Osteocyte (in vitro differentiated cells): ENCODE data around the gene SPDYA. TPM values are rescaled to one million over a fixed set of nuclear protein-coding genes. Genes with fewer than 3 reads are reported as not detected.

Experiments
- DNase-seq: peaks from one replicate; pipeline ENCODE4 v3.0.0; 2021; ENCODE audit warnings: mixed read lengths; ENCODE audit not compliant: unreplicated experiment; ENCODE audit errors: extremely low spot score
- H3K27ac Mint-ChIP-seq: one replicate; pipeline ENCODE4 v1.8.0; 2021; ENCODE audit warnings: mild to moderate bottlenecking, mixed read lengths; ENCODE audit not compliant: unreplicated experiment
- H3K27me3 Mint-ChIP-seq: one replicate; pipeline ENCODE4 v1.8.0; 2021; ENCODE audit warnings: mixed read lengths; ENCODE audit not compliant: unreplicated experiment
- H3K36me3 Mint-ChIP-seq: one replicate; pipeline ENCODE4 v1.8.0; 2021; ENCODE audit warnings: mixed read lengths; ENCODE audit not compliant: unreplicated experiment
- H3K4me1 Mint-ChIP-seq: one replicate; pipeline ENCODE4 v1.8.0; 2021; ENCODE audit warnings: mixed read lengths; ENCODE audit not compliant: unreplicated experiment
- H3K4me3 Mint-ChIP-seq: one replicate; pipeline ENCODE4 v1.8.0; 2021; ENCODE audit warnings: mild to moderate bottlenecking, moderate library complexity, mixed read lengths; ENCODE audit not compliant: unreplicated experiment
- H3K9me3 Mint-ChIP-seq: one replicate; pipeline ENCODE4 v1.8.0; 2021; ENCODE audit warnings: mixed read lengths; ENCODE audit not compliant: unreplicated experiment
- total RNA-seq: library from RNA; stranded (reverse); gene quantifications from 2 replicates; pipeline ENCODE4 v1.2.1, GENCODE V29; 2021
- TF ChIP-seq, protein P1 (sequence below): fragments of 200-600 bp; sonication (generic); IDR thresholded peaks from 2 replicates; pipeline ENCODE4 v1.5.0; 2021; ENCODE audit warnings: antibody characterized with exemption, mild to moderate bottlenecking, moderate library complexity

The SPDYA gene
- total RNA-seq, 1 donor from 2014 or later: 0.62 TPM

DNA sequence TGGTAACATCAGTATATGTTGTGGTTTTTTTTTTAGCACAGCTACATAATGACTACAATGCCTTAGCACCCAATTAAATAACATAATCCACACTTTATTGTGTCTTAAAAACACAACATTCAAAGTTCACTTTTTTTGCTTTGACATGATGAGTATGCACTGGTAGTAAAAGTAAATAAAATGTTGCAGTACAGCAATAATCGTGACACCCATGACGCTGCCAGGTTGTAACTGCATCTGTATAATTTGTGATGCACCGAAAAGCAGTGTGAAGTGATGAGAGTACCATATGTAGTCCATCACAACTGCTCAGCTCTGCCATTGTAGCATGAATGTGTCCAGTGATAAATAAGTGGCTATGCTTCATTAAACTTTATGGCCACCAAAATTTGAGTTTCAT is 43.3 kb upstream of the SPDYA start:
- no peak overlapping the region for H3K4me3 Mint-ChIP-seq
- no peaks in the 10 kb centered on the region for H3K27me3 Mint-ChIP-seq
- H3K9me3 Mint-ChIP-seq: no peaks in the 10 kb centered on the region
- H3K36me3 Mint-ChIP-seq: peaks cover 7% of the 10 kb centered on the region
- peaks cover 43% of the 10 kb centered on the region for H3K4me1 Mint-ChIP-seq
- DNase-seq: no peak
- TF ChIP-seq, protein P1, sequence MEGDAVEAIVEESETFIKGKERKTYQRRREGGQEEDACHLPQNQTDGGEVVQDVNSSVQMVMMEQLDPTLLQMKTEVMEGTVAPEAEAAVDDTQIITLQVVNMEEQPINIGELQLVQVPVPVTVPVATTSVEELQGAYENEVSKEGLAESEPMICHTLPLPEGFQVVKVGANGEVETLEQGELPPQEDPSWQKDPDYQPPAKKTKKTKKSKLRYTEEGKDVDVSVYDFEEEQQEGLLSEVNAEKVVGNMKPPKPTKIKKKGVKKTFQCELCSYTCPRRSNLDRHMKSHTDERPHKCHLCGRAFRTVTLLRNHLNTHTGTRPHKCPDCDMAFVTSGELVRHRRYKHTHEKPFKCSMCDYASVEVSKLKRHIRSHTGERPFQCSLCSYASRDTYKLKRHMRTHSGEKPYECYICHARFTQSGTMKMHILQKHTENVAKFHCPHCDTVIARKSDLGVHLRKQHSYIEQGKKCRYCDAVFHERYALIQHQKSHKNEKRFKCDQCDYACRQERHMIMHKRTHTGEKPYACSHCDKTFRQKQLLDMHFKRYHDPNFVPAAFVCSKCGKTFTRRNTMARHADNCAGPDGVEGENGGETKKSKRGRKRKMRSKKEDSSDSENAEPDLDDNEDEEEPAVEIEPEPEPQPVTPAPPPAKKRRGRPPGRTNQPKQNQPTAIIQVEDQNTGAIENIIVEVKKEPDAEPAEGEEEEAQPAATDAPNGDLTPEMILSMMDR: no peak
- H3K27ac Mint-ChIP-seq: no peak overlapping the region

DNA sequence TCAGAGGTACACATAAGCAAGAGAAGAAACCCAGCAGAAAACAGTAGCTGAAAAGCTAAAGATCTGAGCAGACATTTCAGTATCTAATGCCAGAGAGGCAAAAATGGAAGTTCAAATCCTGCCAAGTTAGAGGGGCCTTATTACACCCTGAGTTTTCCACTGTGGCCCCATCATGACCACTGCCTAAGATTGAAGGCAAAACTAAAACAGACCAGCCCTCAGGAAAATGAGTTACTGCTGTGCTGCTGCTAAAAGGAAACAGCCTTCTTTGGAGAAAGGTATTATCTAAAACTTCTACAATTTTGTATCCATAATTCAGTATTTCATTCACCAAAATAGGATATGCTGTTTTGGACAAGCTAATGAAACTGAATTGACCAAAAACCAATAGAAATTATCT is 42.2 kb upstream of the SPDYA start:
- TF ChIP-seq, protein P1: no peak
- no peaks in the 10 kb centered on the region for H3K27me3 Mint-ChIP-seq
- no peaks in the 10 kb centered on the region for H3K9me3 Mint-ChIP-seq
- H3K36me3 Mint-ChIP-seq: peaks cover 7% of the 10 kb centered on the region
- no peak overlapping the region for H3K27ac Mint-ChIP-seq
- H3K4me1 Mint-ChIP-seq: peaks cover 39% of the 10 kb centered on the region
- no peak for DNase-seq
- no peak overlapping the region for H3K4me3 Mint-ChIP-seq

DNA sequence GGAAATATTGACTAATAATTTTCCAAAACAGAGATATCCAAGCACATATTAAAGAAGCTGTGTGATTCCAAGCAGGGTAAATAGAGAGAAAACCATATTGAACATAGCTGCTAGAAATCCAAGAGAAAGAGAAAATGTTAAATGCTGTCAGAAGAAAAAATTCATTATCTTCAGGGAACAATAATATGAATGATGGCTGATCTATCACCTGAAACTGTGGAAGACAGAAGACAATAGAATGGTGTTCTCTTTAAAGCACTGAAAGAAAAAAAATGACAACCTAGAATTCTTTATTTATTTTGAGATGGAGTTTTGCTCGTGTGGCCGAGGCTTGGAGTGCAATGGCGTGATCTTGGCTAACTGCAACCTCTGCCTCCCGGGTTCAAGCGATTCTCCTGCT is 41.7 kb upstream of the SPDYA start:
- Mint-ChIP-seq H3K9me3 (no peaks in the 10 kb centered on the region), H3K4me1 (peaks cover 41% of the 10 kb centered on the region), H3K27ac (no peak overlapping the region), H3K4me3 (no peak overlapping the region), H3K36me3 (peaks cover 7% of the 10 kb centered on the region), H3K27me3 (no peaks in the 10 kb centered on the region)
- DNase-seq: no peak
- TF ChIP-seq, protein P1: no peak

DNA sequence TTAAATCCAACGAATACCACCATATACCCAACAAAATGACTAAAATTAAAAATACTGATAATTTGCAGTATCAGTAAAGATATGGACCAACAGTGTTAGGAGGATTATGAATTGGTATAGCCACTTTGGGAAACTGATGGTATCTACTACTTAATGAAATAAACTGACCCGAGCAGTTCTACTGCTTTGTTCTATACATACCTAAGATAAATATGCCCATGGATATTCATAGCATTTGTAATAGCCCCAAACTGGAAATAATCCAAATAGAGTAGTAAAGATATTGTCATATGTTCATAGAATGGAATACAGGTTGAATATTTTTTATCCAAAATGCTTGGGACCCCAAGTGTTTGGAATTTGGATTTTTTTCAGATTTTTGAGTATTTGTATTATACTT is 38.3 kb upstream of the SPDYA start:
- H3K9me3 Mint-ChIP-seq: no peaks in the 10 kb centered on the region
- TF ChIP-seq, protein P1: no peak
- H3K27me3 Mint-ChIP-seq: no peaks in the 10 kb centered on the region
- H3K4me3 Mint-ChIP-seq: no peak overlapping the region
- H3K27ac Mint-ChIP-seq: no peak overlapping the region
- peaks cover 35% of the 10 kb centered on the region for H3K4me1 Mint-ChIP-seq
- no peak for DNase-seq
- H3K36me3 Mint-ChIP-seq: peaks cover 11% of the 10 kb centered on the region

DNA sequence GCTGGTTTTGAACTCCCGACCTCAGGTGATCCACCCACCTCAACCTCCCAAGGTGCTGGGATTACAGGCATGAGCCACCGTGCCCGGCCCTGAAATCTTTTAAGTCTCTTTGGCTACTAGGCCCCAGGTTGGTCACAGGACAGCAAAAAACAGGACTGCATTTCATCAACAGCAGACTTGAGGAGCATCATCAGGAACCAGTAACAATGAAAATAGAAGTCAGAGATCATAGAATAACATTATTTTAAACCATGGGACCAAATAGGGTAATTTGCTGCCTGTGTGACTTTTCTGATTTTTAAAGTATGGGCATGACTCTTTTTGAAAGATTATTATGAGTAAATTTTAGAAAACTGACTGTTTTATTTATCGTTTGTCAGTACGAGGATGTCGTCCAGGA is 34.2 kb upstream of the SPDYA start:
- H3K4me1 Mint-ChIP-seq: peaks cover 14% of the 10 kb centered on the region
- H3K27me3 Mint-ChIP-seq: no peaks in the 10 kb centered on the region
- no peak for DNase-seq
- no peak overlapping the region for H3K4me3 Mint-ChIP-seq
- H3K9me3 Mint-ChIP-seq: no peaks in the 10 kb centered on the region
- H3K27ac Mint-ChIP-seq: no peak overlapping the region
- peaks cover 19% of the 10 kb centered on the region for H3K36me3 Mint-ChIP-seq
- TF ChIP-seq, protein P1: no peak
